NCI-H2171 treated with DMSO at 0.1 percent for 48 hours (cell line): ENCODE data around the gene MAP2.
A peak's percentile ranks its signal among the peaks of the same experiment; 100 is the strongest.

ENCODE experiments used
- DNase-seq: peaks from one replicate; lab custom pipeline; 2025; lab: John Stamatoyannopoulos, UW

The MAP2 gene

GRCh38 chr2:209529579-209529978 lies 105.7 kb downstream of the MAP2 start:
- DNase-seq: no peak

- DNase-seq: no peak
Observed at GRCh38 chr2:209532321-209532720, 108.5 kb downstream of the MAP2 start.

- no peak for DNase-seq
Observed at GRCh38 chr2:209533391-209533790, 109.5 kb downstream of the MAP2 start.

- no peak for DNase-seq
Observed at GRCh38 chr2:209534228-209534627, 110.4 kb downstream of the MAP2 start.

GRCh38 chr2:209536363-209536762 lies 112.5 kb downstream of the MAP2 start:
- DNase-seq: no peak

GRCh38 chr2:209547726-209548125 lies 123.9 kb downstream of the MAP2 start:
- DNase-seq: no peak

- DNase-seq: no peak
Observed at GRCh38 chr2:209549589-209549988, 125.7 kb downstream of the MAP2 start.

GRCh38 chr2:209553913-209554312 lies 130.1 kb downstream of the MAP2 start:
- no peak for DNase-seq

GRCh38 chr2:209556354-209556961 lies 132.6 kb downstream of the MAP2 start:
- peak; percentile 65 for DNase-seq

- no peak for DNase-seq
Observed at GRCh38 chr2:209560911-209561310, 137.1 kb downstream of the MAP2 start.

GRCh38 chr2:209563453-209563852 lies 139.6 kb downstream of the MAP2 start:
- no peak for DNase-seq

- peak; percentile 74 for DNase-seq
Observed at GRCh38 chr2:209564816-209565215, 141.0 kb downstream of the MAP2 start.

- DNase-seq: no peak
Observed at GRCh38 chr2:209565896-209566582, 142.2 kb downstream of the MAP2 start.

- DNase-seq: peak; percentile 83
Observed at GRCh38 chr2:209570194-209570593, 146.3 kb downstream of the MAP2 start.

GRCh38 chr2:209574515-209574914 lies 150.7 kb downstream of the MAP2 start:
- no peak for DNase-seq

GRCh38 chr2:209577376-209578357 lies 153.8 kb downstream of the MAP2 start:
- peak; percentile 62 for DNase-seq

- peak; percentile 81 for DNase-seq
Observed at GRCh38 chr2:209578394-209579001, 154.7 kb downstream of the MAP2 start.

- DNase-seq: peak; percentile 88
Observed at GRCh38 chr2:209579230-209579749, 155.4 kb downstream of the MAP2 start.

- DNase-seq: no peak
Observed at GRCh38 chr2:209581040-209581439, 157.2 kb downstream of the MAP2 start.

GRCh38 chr2:209582281-209582680 lies 158.4 kb downstream of the MAP2 start:
- DNase-seq: no peak

GRCh38 chr2:209584472-209584871 lies 160.6 kb downstream of the MAP2 start:
- no peak for DNase-seq

GRCh38 chr2:209584915-209585314 lies 161.1 kb downstream of the MAP2 start:
- no peak for DNase-seq
